ENCODE results near the gene ODAD2.

ODAD2 gene

DNA sequence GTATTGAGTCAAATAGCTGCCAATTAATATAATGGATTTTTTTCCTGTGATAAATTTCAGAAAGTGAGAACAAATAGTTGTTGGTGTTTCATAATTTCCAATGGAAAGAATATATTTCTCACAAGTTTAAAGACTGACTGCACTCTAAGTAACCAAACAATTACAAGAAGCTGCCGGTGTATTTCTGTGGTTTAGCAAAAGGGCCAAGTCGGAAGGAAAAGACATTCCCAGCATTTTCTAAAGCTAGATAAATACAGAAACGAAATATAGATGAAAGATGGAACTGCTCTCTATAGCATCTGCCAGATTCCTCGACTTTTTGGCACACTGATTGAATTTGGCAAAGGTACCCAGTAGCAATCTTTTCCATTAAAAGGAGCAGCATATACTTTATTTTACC is 160.5 kb downstream of the ODAD2 start:
- DNase-seq = no peak

DNA sequence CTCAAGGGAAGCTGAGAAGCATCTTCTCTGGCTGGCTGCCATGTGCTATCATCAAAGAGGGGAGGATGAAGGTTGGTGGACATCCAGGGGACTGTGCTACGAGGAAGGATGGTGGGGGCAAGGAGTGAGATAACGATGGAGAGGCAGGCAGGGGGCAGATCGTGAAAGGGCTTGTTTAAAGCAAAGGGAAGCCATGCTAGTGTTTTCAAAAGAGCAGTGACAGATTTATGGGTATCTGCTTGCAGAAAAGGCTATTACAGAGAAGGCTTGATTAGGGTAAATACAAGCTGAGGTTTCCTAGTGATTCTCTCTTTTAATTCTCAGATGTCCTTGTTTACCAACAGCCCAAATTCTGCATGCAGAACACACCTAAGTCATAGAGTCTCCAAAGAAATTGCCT is 164.4 kb downstream of the ODAD2 start:
- DNase-seq = no peak

GRCh38 chr10:27833792-27834191 is 165.1 kb downstream of the ODAD2 start:
- no peak for DNase-seq

DNA sequence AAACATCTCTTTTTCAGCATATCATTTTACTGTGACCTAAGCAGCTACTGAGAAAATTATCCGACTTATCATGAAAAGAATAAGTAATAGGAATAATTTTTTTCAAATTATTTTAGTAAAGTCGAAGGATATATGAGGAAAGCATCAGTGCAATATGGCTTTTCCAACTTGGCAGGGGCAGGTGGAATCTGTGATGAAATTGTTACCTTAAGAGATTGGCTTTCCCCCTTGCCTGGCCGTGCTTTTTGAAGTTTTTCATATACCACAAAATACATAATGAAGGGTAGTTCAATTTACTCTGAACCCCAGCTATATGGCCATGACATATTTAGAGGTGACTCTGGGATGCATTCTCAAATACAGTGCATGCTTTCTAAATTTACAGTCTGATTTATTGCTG is 166.1 kb downstream of the ODAD2 start:
- no peak for DNase-seq

GRCh38 chr10:27826369-27826768 is 172.5 kb downstream of the ODAD2 start:
- DNase-seq = no peak

DNA sequence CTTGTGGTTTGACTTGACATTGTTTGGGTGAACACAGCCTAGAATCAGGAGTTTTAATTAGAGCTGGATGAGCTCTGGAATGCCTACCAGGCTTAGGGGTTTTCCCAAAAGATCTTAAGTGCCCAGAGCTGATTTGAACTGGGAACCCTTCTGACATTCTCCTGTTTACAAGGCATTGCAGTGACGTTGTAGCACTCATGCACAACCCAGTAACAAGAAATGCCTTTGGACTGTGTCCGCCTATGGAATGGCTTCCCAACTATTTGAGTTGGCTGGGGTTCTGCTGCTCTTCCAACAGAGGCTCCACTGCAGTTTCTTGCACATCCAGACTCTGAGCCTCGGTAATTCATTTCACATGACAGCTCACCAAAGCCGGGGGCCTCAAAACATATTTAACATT is 176.6 kb downstream of the ODAD2 start:
- DNase-seq = no peak

DNA sequence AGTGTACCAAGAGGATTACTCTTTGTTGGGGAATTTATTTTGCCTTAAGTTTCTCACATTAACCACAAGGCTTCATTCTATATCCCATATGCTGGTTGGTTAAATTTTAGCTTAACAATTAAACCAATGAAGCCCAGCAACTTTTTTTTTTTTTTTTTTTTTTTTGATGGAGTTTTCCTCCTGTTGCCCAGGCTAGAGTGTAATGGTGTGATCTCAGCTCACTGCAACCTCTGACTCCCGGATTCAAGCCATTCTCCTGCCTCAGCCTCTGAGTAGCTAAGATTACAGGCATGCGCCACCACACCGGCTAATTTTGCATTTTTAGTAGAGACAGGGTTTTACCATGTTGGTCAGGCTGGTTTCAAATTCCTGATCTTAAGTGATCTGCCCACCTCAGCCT is 178.2 kb downstream of the ODAD2 start:
- no peak for DNase-seq

- DNase-seq = no peak
Measured at GRCh38 chr10:27819781-27820531, 178.9 kb downstream of the ODAD2 start.

- DNase-seq = no peak
Measured at GRCh38 chr10:27816320-27816719, 182.6 kb downstream of the ODAD2 start.

DNA sequence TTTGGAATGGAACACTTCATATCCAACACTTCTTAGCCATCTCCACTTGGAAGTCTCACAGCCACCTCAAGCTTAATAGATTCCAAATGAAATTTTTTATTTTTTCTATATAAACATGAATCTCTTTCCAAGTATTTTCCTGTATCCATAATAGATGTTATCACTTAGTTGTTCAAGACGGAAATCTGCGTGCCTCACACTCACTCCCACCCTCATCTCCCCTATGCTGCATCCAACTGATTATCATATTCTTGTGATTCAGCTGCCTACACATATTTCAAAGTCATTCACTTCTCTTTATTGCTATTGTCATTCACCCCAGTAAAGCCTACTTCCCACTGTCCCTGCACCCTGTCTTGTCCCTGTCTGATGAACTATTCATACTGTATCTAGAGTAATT is 183.0 kb downstream of the ODAD2 start:
- no peak for DNase-seq

DNA sequence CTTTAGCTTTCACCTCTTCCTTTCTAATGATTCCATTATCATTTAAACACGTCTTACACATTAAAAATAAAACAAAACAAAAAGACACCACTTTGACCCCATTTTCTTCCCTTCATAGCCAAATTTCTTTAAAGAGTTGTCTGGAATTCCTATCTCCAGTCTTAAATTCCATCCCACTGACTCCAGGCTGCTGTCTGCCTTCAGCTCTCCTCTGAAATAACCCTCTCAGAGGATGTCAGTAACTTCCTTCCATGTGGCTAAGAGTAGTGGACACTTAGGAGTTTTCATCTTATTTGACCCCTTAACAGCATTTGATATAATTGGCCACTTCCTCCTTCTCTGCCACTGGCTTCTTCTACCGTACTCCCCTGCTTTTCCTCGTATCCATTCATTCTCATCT is 183.6 kb downstream of the ODAD2 start:
- DNase-seq = no peak

DNA sequence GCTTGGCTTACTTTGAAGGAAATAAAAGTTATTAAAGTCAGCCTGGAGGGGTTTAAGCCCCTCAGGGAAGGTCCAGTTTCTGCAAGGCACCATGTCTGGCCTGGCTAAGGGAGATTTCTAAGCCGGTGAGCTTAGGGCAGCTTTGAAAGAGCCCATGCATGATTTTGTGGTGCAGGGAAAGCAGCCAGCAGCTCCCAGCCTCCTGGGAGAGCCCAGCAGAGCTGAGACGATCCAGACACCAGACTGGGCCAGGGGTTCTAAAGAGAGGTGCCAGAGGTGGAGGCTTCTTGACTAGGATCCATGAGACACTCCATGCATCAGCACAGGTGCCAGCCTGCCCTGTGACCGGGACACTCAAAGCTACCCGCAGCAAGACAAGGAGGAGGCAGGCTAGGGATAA is 193.7 kb downstream of the ODAD2 start:
- no peak for DNase-seq

GRCh38 chr10:27804136-27804535 is 194.7 kb downstream of the ODAD2 start:
- no peak for DNase-seq

DNA sequence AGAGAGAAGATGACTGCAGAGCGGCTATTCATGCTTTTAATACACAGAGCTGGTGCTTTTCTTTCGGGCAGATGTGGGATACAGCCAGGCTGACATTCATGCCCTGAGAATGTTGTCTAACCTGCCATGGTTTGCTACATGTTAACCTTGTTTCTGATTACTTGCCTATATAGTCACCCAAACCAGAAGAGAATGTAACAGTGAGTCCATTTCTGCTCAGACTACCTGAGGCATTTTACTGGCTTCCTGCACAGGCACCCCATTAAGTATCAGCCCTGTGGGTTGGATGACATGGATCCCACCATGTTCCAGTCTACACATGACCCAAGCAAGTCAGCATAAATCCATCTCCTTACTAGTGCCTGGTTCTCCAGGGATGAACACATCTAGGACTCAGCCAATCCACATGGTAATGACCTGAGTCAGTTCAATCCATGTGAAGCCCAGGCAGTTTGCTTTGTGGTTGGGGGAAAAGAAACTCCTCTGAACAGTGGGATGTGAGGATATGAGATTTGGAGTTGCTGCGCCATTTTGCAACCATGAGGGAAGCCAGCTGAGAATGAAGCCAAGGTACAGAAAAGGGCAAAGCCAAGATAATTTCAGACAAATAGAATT is 197.6 kb downstream of the ODAD2 start:
- no peak for DNase-seq

GRCh38 chr10:27799046-27799445 is 199.8 kb downstream of the ODAD2 start:
- DNase-seq = no peak

DNA sequence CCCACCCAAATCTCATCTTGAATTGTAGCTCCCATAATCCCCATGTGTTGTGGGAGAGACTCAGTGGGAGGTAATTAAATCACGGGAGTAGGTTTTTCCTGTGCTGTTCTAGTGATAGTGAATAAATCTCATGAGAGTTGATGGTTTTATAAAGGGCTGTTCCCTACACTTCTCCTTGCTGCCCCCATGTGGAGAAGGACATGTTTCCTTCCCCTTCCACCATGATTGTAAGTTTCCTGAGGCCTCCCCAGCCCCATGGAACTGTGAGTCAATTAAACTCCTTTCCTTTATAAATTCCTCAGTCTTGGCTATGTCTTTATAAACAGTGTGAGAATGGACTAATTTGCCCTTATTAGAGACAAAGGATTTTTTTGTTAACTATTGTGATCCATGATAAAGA is 204.7 kb downstream of the ODAD2 start:
- no peak for DNase-seq

DNA sequence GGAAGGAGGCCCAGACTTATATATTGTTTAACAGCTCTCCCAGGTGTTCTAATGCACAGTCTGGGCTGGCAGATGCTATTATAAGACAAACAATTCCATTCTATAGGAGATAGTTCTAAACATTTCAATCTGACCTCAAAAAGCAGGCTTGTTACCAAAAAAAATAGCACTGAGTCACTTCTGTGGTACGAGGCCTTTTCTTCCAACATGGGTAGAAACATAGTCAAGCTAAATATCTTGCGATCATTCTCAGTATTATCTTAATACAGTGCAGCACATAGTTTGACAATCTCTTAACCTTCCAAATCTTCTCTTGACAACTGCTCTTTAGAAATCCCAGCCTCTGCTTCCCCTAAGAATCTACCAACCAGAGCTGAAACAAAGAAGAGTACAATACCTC is 206.7 kb downstream of the ODAD2 start:
- no peak for DNase-seq

GRCh38 chr10:27784272-27784671 is 214.6 kb downstream of the ODAD2 start:
- no peak for DNase-seq

GRCh38 chr10:27783660-27784059 is 215.2 kb downstream of the ODAD2 start:
- no peak for DNase-seq

DNA sequence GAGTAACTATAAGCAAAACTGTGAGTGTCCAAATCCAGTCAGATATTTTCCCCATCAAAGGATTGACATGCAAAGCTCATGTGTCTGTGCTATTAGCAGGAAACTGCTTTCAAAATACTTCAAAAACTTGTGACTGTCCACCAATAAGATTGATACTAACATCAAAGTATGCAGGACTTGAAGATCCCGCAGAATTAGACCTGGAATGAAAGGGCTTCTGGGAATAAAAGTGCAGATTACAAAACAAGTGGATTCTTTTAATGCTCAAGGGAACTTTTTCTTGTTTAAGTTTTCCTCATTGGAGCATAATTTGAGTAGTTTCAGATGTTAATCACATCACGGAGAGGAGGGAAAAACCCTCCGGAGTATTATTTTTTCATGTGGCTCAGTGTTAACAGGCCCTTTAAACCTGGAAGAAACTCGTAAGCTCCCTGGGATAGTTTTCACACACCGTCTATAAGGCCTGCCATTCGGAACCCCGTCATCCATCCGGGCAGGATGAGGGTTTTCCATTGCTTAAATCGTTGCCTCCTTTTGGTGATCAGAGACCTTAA is 219.3 kb downstream of the ODAD2 start:
- no peak for DNase-seq

DNA sequence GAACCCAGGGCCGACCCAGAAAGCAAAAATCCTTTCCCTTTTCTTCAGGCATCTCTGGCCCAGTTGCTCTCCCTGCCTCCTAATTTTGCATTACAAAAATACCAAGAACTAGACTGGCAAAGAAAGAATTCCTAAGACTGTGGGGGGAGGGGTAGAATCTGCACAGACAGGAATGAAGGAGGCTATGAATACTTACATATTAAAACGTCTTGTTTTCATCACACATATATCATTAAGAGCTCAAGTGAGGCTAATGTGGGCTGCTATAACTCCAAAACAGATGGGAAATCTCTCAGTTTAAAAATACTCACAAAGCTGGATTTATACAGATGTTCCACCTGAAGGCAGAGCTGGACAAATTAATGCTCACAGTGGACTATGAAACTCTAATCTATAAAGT is 224.0 kb downstream of the ODAD2 start:
- no peak for DNase-seq

DNA sequence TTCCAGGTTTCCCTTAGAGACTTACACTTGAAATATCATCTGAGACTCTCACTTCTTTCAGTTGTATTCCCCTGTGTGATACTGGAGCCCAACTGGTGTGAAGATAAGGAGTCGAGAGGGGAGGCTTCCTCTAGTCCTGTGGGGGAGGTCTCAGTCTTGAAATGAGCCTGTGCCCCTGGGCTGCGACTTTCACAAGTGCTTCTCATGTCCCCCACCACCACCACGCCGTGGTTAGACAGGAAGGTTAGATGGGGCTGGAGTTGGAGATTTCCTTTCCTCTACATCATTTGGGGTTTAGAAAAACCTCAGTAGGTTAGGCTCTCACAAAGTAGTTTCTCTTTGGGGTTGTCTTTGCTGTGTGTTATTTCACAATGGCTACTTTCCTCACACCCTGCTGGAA is 227.6 kb downstream of the ODAD2 start:
- no peak for DNase-seq

GRCh38 chr10:27770181-27770580 is 228.7 kb downstream of the ODAD2 start:
- no peak for DNase-seq
